Astrocyte of the spinal cord (primary cell): ENCODE data around the gene CDKAL1.

Experiments
- DNase-seq: peaks from one replicate; pipeline ENCODE4 v3.0.0; 2011; ENCODE audit warnings: low read depth, low spot score
- H3K4me3 ChIP-seq: 2 replicates; pipeline ENCODE4 v1.5.1; 2011; ENCODE audit warnings: low read depth, mild to moderate bottlenecking, low read length, moderate library complexity
- CTCF ChIP-seq: IDR thresholded peaks from 2 replicates; pipeline ENCODE4 v1.5.1; 2012; ENCODE audit warnings: low read depth, mild to moderate bottlenecking, low read length, inconsistent platforms
- in situ Hi-C: cut with HindIII; loops from 2 replicates; pipeline ENCODE4 v1.10.0; 2017; ENCODE audit warnings: low sequenced_read_pairs

Gene CDKAL1

DNA sequence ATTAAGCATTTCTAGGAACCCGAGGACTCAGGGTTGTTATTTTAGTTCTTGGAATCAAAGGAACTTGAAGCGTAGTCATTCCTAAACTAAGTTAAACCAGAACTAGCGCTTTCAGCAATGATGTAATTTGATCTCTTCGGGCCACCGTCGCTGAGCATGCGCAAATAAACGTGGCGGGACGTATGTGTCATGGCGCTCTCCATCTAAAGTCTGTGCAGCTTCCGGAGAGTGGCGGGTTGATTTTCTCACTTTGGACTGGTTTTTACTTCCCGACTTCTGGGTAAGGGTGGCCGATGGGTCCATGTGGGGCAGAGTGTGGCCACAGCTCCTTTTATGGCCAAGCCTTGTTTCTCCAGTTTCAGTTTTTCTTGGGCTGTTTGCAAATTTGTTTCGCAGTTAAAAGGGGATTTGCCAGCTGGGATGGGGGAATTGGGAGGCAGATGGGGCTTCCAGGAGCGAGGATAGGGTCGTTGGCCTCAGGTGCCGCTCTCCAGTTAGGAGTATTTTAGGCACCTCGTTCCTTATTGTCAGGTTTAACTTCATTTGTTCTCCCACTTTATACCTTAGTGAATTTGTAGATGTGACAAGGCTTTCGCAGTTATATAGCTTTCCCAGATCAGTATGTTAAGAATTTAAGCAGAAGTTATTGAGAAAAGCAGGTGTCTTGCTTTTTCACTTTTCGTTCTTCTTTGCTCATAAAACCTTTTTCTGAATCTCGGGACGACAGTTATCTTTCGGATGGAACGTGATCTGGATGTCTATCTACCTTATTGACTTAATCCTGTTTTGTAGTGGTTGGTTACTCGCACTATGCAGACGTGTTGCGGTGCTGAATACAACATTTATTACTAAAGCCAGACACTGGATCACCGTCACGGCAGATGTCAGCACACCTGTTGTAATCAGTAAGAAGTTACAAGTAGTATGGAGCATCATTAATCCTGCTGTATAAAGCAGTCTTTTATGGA lies at the start of gene CDKAL1:
TSS of gene CDKAL1 (plus strand) at position 163 of the 968 bp plus-strand sequence. CDS start 11,894 bp downstream, outside the sequence.
- H3K4me3 ChIP-seq, result peak within 1 kb of the TSS; percentile 71
- DNase-seq, result peak; percentile 95
- TF ChIP-seq CTCF, result no peak
- in situ Hi-C loops, result no loop called here

DNA sequence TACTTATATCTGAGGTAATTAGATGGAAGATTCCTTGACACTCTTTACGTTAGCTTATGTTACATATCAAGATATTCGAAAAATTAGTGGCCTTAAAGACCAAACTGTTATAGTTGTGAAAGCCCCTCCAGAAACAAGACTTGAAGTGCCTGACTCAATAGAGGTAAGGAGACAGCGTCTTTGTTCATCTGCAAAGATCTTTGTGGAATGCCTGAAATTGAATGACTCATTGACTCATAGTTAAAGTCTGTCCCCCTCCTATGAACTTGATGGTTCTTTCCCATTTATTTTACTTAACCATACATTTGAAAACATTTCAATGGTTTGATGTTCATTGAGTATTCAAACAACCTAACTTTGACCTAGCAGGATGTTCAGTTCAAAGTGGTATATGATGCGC lies 47.6 kb upstream of the CDKAL1 start:
- in situ Hi-C loops, result no loop called here
- no peak overlapping the region for H3K4me3 ChIP-seq
- DNase-seq, result no peak
- TF ChIP-seq CTCF, result no peak

- peak; percentile 78 for DNase-seq
- TF ChIP-seq CTCF, result no peak
- in situ Hi-C loops, result no loop called here
- no peak overlapping the region for H3K4me3 ChIP-seq
Observed at GRCh38 chr6:20487669-20488375, 46.4 kb upstream of the CDKAL1 start.

DNA sequence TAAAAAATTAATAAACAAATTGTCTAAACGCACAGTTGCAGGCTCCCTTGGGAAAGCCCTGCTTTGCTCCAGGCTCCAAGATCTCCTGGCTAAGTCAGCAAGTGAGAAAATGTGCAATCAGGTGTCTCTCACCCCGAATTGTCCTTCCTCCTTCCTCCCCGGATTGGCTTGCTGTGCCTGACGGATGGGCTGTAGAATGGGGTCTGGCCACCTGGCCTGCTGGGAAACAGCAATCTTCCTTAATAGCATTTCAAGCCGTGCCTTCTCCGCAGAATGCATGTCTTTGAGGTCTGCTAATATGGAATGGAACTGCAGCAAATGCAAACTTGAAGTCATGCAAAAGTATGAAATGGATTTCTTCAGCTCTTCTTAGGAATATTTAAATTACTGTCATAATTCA lies 43.7 kb upstream of the CDKAL1 start:
- no peak overlapping the region for H3K4me3 ChIP-seq
- in situ Hi-C loops, result no loop called here
- TF ChIP-seq CTCF, result no peak
- DNase-seq, result no peak

DNA sequence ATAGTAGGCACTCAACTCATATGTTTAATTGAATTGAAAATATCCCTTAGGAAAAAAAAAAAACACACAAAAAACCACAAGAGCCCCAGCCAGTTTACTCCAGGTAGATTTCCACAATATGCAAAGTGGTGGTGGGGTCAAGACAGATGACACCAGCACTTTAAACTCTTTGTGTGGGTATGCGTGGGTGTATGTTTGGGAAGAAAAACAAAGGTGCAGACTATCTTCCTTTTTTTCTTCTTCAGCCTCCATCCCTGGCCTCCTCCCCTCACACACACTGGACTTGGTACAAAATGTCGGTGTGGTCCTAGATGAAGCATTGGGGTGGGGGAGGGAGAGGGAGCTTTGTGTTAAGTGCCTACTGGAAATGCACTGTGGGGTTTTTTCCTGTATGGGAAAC lies 42.2 kb upstream of the CDKAL1 start:
- in situ Hi-C loops, result no loop called here
- H3K4me3 ChIP-seq, result no peak overlapping the region
- TF ChIP-seq CTCF, result no peak
- no peak for DNase-seq

DNA sequence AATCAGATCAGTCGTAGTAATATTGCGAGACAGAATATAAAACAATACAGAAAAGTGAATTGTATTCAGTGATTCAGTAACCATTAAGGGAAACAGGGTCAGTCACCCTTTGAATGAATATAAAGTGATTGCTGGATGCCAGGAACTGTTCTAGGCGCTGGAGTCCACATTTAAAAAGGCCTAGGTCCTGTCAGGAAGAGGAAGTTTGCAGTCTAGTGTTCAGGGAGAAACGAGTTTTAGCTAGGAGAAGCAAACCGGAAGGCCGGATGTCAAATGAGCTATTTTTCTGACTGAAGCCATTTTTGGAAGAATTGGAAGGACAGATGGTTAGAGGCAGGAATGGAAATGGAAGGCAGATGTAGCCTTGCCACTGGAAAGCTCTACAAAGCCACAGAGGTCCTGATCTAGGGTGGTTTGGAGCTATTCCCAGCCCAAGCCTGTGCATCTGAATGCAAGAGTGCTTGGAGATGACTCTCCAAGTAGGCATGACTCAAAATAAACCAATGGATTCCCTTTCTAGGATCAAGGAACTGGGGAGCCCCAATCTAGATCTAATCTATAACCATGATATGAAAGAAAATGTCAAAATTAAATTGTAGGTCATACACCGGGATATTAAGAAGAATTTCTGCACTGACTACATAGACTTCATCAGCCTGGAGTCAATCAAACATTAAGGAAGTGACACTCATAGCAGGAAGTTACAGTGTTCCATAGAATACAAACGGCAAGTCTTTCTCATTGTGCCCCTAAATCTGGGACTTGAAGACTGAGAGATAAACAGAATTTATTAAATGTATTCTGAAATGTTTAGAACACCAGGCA lies 36.8 kb upstream of the CDKAL1 start:
- DNase-seq, result peak; percentile 84
- TF ChIP-seq CTCF, result no peak
- in situ Hi-C loops, result no loop called here
- no peak overlapping the region for H3K4me3 ChIP-seq
